Measurements from ENCODE around the gene FIGNL2. TPM values are rescaled to one million over a fixed set of nuclear protein-coding genes. Genes with fewer than 3 reads are reported as not detected.

The FIGNL2 gene
- total and polyA plus RNA-seq, 2 donors (not counting 1 experiment from before 2014, with no cell fraction given), result 0.07 to 0.17 TPM

DNA sequence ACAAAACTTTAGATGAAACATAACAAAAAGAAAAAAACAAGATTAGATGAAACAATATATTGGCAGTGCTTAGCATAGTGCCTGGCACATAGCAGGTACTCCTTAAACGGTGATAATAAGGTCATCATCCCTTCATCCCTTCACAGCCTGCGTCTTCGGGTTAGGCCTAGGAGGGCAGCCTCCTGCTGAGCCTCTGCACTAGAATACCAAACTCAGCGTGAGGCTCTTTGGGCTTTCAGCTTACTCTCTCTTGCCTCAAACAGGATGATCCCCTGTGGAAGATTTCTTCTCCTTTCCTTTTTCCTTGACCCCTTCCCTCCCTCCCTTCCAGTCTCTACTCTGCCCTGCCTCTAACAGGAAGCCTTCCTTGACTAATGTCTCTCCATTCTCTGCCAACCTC is 14.4 kb upstream of the FIGNL2 start:
- no peak overlapping the region for H3K27ac ChIP-seq (ENCODE audit: insufficient read depth, low read length)
- no peak overlapping the region for H3K4me2 ChIP-seq (ENCODE audit: extremely low read depth, insufficient read depth, low read length)
- H4K20me1 ChIP-seq (ENCODE audit: control insufficient read depth, extremely low read depth, insufficient read depth, low read length), result no peaks in the 10 kb centered on the region
- no peak overlapping the region for H3K9ac ChIP-seq (ENCODE audit: insufficient read depth, low read length)
- H2AFZ ChIP-seq (ENCODE audit: low read length), result no peak overlapping the region
- H3K36me3 ChIP-seq (ENCODE audit: control insufficient read depth, insufficient read depth, low read length), result no peaks in the 10 kb centered on the region
- TF ChIP-seq, protein P1, sequence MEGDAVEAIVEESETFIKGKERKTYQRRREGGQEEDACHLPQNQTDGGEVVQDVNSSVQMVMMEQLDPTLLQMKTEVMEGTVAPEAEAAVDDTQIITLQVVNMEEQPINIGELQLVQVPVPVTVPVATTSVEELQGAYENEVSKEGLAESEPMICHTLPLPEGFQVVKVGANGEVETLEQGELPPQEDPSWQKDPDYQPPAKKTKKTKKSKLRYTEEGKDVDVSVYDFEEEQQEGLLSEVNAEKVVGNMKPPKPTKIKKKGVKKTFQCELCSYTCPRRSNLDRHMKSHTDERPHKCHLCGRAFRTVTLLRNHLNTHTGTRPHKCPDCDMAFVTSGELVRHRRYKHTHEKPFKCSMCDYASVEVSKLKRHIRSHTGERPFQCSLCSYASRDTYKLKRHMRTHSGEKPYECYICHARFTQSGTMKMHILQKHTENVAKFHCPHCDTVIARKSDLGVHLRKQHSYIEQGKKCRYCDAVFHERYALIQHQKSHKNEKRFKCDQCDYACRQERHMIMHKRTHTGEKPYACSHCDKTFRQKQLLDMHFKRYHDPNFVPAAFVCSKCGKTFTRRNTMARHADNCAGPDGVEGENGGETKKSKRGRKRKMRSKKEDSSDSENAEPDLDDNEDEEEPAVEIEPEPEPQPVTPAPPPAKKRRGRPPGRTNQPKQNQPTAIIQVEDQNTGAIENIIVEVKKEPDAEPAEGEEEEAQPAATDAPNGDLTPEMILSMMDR (conservative IDR thresholded peaks at IDR 0.05 in 1 of 2, IDR thresholded peaks at IDR 0.05 in 1 of 2; ENCODE audit: low read depth in 1 of 2, low read length in 2 of 2), result no peak
- no peak for TF ChIP-seq EZH2 (IDR thresholded peaks at IDR 0.05; ENCODE audit: low read length, missing control alignments)
- H3K9me3 ChIP-seq (ENCODE audit: control insufficient read depth, insufficient read depth, low read depth, low read length), result no peaks in the 10 kb centered on the region
- H3K79me2 ChIP-seq (ENCODE audit: control insufficient read depth, insufficient read depth, low read length), result no peaks in the 10 kb centered on the region
- H3K4me1 ChIP-seq (ENCODE audit: control insufficient read depth, extremely low read depth, insufficient read depth, low read length), result peaks cover 2% of the 10 kb centered on the region
- DNase-seq (ENCODE audit: low read depth in 2 of 2), result no peak
- H3K27me3 ChIP-seq (ENCODE audit: control insufficient read depth, insufficient read depth, low read length), result peaks cover 30% of the 10 kb centered on the region
- no peak overlapping the region for H3K4me3 ChIP-seq (replicated peaks in 1 of 4; ENCODE audit: control extremely low read depth in 1 of 4, insufficient read depth in 1 of 4, low read depth in 3 of 4, low read length in 4 of 4)

DNA sequence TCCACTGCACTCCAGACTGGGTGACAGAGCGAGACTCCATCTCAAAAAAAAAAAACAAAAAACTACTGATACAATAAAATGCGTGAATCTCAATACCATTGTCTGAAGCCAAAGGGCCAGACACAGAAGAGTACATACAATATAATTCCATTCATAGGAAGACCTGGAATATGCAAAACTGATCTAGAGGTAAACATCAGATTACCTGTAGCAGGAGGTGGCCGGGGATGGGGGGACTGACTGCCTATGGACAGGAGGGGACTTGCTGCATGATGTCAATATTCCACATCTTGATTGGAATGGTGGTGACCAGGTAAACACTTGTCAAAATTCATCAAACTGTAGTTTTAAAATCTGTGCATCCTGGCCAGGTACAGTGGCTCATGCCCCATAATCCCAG is 12.5 kb upstream of the FIGNL2 start:
- Histone ChIP-seq H3K4me2 (ENCODE audit: extremely low read depth, insufficient read depth, low read length) (no peak overlapping the region), H2AFZ (ENCODE audit: low read length) (no peak overlapping the region), H3K9me3 (ENCODE audit: control insufficient read depth, insufficient read depth, low read depth, low read length) (no peaks in the 10 kb centered on the region), H3K27me3 (ENCODE audit: control insufficient read depth, insufficient read depth, low read length) (peaks cover 30% of the 10 kb centered on the region), H4K20me1 (ENCODE audit: control insufficient read depth, extremely low read depth, insufficient read depth, low read length) (no peaks in the 10 kb centered on the region), H3K36me3 (ENCODE audit: control insufficient read depth, insufficient read depth, low read length) (no peaks in the 10 kb centered on the region), H3K79me2 (ENCODE audit: control insufficient read depth, insufficient read depth, low read length) (no peaks in the 10 kb centered on the region), H3K9ac (ENCODE audit: insufficient read depth, low read length) (no peak overlapping the region), H3K4me1 (ENCODE audit: control insufficient read depth, extremely low read depth, insufficient read depth, low read length) (peaks cover 4% of the 10 kb centered on the region), H3K27ac (ENCODE audit: insufficient read depth, low read length) (no peak overlapping the region), H3K4me3 (replicated peaks in 1 of 4; ENCODE audit: control extremely low read depth in 1 of 4, insufficient read depth in 1 of 4, low read depth in 3 of 4, low read length in 4 of 4) (no peak overlapping the region)
- TF ChIP-seq, protein P1 (conservative IDR thresholded peaks at IDR 0.05 in 1 of 2, IDR thresholded peaks at IDR 0.05 in 1 of 2; ENCODE audit: low read depth in 1 of 2, low read length in 2 of 2), result no peak
- TF ChIP-seq EZH2 (IDR thresholded peaks at IDR 0.05; ENCODE audit: low read length, missing control alignments), result no peak
- no peak for DNase-seq (ENCODE audit: low read depth in 2 of 2)

DNA sequence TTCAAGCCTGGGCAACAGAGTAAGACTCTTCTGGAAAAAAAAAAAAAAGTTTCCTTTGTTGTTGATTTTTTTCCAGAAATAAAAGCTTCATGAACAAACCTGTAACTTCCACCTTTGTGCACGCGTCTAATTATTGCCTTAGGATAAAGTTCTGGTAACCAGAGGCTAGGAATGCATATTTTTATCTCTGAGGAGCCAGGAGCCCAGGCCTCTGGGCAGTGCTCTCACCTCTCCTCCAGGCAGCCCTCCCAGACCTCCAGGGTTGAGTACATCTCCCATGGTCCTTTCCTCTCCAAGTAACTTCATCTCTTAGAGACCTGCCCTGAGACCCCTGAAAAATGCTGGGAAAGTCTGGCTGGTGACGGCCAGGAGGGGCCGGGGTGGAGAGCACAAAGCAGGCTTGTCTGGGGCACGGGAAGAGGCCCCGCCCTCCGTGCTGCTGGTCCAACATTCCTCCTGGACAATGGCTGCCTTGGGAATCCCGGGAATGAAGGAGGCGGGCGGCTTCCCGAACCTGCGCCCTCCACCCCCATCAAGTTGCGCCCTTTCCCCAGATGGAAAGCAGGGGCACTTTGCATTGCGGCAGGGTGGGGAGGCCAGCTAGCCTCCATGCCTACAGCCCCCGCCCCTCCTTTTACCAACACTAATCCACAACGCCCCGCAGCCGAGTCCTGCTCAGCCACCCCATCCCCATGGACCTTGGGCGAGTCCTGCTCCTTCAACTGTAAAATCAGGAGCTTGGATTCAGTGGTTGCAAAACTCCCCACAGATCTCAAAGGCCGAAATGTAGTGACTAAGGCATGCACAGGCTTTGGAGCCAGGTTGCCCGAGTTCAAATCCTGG is 7.3 kb upstream of the FIGNL2 start:
- H3K36me3 ChIP-seq (ENCODE audit: control insufficient read depth, insufficient read depth, low read length), result no peaks in the 10 kb centered on the region
- peaks cover 9% of the 10 kb centered on the region for H3K27me3 ChIP-seq (ENCODE audit: control insufficient read depth, insufficient read depth, low read length)
- DNase-seq (ENCODE audit: low read depth in 2 of 2), result peak in 1 of 2 donors; percentile 81
- H3K9me3 ChIP-seq (ENCODE audit: control insufficient read depth, insufficient read depth, low read depth, low read length), result no peaks in the 10 kb centered on the region
- peak overlapping the region in 3 of 4 experiments; percentile 5 to 40 (median 21) for H3K4me3 ChIP-seq (replicated peaks in 1 of 4; ENCODE audit: control extremely low read depth in 1 of 4, insufficient read depth in 1 of 4, low read depth in 3 of 4, low read length in 4 of 4)
- no peaks in the 10 kb centered on the region for H4K20me1 ChIP-seq (ENCODE audit: control insufficient read depth, extremely low read depth, insufficient read depth, low read length)
- H3K9ac ChIP-seq (ENCODE audit: insufficient read depth, low read length), result no peak overlapping the region
- H3K27ac ChIP-seq (ENCODE audit: insufficient read depth, low read length), result no peak overlapping the region
- H2AFZ ChIP-seq (ENCODE audit: low read length), result peak overlapping the region; percentile 50
- H3K79me2 ChIP-seq (ENCODE audit: control insufficient read depth, insufficient read depth, low read length), result no peaks in the 10 kb centered on the region
- peaks cover 2% of the 10 kb centered on the region for H3K4me1 ChIP-seq (ENCODE audit: control insufficient read depth, extremely low read depth, insufficient read depth, low read length)
- peak overlapping the region; percentile 48 for H3K4me2 ChIP-seq (ENCODE audit: extremely low read depth, insufficient read depth, low read length)
- TF ChIP-seq, protein P1 (conservative IDR thresholded peaks at IDR 0.05 in 1 of 2, IDR thresholded peaks at IDR 0.05 in 1 of 2; ENCODE audit: low read depth in 1 of 2, low read length in 2 of 2), result no peak
- TF ChIP-seq EZH2 (IDR thresholded peaks at IDR 0.05; ENCODE audit: low read length, missing control alignments), result no peak
